Ureter (tissue), 1 donor: ENCODE measurements around the gene SWAP70. TPM values are rescaled to one million over a fixed set of nuclear protein-coding genes. Genes with fewer than 3 reads are reported as not detected.
"Not testable (repeated sequence)": the region's sequence is repeated elsewhere in the genome, so short reads cannot be mapped to it uniquely, and the experiment has no call there.

Source experiments
- DNase-seq: peaks from one replicate; pipeline ENCODE4 v3.0.0-alpha.2; 2020; ENCODE audit warnings: low spot score
- total RNA-seq: library from RNA; stranded (reverse); gene quantifications from one replicate; pipeline ENCODE4 v1.2.4, GENCODE V29; 2023
- donor health status: DM: yes; HTN: yes; CAD: no.

The SWAP70 gene
- total RNA-seq, 1 donor from 2014 or later, result 49.0 TPM

DNA sequence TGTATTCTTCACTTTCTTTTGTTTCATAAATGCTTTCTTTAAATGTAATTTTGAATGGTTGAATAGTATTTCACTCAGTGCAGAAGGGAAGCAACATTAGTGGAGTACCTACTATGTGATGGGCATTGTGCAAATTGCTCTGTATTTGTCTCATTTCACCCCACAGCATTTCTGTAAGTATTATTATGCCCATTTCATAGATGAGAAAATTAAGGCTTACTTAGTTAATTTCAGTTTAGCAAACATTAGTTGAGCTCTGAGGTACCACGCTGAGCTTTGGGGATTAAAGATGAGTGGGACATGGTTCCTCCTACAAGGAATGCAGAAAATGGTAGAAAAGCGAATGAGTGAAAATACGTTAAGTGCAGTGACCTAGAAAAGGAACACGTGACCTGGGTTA is 58.1 kb downstream of the SWAP70 start:
- DNase-seq, result no peak

DNA sequence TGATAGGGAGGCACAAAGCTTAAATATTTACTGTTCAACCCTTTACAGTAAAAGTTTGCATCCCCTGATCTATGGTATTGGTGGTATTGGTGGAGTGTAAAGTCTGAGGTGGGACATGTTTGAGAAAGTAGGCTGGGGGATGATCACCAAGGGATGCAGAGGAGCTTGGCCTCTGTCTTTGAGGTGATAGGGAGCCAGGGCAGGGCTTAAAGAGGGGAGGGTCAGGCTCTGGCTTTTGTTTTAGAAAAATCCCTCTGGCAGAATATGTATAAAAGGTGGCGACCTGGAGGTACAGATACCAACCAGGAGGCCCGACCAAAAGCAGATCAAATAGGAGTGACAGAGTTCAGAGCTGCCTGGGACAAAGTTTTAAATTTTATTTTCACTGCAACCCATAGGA is 59.0 kb downstream of the SWAP70 start:
- no peak for DNase-seq

DNA sequence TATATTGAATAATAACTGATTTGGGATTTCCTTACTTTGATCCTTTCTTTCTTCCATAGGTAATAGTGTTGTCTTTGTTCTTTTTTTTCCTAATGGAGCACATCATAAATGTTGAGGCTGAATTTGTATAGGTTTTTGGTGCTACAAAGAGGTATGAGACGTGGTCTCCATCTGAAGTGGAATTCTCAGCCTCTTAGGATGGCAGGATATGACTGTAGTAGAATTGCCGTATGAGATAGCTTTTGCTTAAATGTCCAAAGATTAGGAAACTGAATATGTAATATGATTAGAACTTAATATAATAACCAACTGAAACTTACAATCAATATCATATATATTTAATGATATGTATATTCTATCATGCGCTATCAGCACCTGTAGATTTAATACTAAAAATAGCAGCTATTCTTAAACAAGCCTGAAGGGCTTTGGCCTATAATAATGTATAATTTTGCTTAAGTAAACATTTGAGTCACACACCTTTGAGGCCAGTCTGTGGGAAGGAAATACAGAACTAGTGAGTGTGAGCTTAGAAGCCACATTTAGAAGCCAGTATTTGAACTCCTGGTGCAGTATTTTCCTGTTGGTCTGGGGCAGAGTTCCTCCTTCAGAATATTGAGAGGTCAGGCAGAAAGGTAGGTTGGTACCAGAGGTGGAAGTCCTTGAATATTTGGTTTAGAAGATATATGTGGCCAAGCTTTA is 62.6 kb downstream of the SWAP70 start:
- no peak for DNase-seq

DNA sequence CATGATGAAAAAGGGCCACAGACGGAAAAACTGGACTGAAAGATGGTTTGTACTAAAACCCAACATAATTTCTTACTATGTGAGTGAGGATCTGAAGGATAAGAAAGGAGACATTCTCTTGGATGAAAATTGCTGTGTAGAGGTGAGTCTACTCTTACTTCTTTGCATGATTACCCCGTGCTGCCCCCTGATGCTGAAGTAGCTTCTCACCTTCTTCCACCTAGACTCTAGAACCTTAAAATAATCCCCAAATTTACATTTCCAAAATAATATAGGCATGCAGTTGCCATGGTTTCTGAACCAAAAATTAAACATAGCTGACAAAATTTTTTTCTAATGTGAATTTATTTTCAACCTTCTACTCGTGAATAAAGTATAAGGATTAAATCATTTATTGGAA is 64.2 kb downstream of the SWAP70 start:
- DNase-seq, result no peak

DNA sequence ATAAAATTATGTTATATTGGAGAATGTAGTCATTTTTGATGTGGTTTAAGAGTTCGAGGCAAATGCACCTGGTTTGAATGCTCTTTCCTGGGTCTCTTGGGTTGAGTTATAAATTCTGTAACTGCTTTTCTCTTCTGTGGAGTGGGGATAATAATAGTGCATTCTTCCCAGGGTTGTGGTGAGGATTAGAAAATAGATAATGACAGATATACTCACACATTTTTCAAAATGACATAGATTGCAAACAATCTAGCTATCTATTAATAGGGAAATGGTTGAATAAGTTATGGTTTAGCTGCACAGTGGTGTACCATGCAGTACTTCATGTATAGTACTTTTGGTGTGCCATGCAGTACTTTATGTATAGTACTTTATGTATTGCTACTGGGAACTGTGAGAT is 67.4 kb downstream of the SWAP70 start:
- no peak for DNase-seq

DNA sequence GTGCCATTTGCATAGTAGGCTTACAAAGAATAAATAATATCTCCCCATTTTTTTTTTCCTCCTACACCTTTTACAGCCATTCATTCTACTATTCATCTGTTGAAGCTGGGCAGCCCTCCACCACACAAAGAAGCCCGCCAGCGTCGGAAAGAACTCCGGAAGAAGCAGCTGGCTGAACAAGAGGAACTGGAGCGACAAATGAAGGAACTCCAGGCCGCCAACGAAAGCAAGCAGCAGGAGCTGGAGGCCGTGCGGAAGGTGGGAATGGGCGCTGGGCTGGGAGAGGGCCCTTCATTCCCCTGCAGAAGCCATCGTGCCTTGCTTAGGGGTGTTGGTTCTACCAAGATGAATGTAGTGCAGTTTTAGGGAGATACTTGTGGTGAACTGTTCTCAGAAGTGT is 68.6 kb downstream of the SWAP70 start:
- DNase-seq, result no peak

DNA sequence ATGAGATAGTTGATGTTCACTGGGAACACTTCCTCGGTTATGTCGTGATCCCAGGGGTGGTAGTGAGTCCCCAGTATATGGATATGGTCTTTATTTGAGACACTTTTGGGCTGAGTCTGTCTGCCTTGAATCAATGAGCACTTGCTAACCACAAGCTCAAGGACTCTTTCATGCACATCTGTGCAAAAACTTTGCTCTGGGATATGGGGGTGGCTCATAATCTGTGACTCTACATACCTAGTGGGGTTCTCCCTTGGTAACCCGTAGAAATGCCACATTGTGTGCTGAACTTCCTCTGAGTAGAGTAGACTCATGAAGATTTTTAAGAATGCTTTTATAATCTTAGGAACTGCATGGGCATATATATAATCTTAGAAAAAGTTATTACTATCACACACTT is 69.3 kb downstream of the SWAP70 start:
- no peak for DNase-seq

DNA sequence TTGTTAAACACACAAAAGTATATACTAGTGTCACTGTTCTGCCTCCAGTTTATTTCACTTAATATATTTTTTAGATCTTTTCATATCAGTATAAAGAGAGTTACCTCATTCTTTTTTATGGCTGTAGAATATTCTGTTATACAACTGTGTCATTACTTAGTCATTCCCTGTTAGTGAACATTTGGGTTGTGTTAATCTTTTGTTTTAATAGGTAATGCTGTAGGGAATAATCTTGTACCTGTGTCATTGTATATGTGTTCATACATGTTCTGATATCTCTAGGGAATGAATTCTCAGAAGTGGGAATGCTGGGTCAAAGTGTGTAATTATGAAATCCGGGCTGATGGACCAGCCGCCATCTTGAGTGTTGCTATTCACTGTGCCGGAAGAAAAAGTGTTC is 71.4 kb downstream of the SWAP70 start:
- no peak for DNase-seq

DNA sequence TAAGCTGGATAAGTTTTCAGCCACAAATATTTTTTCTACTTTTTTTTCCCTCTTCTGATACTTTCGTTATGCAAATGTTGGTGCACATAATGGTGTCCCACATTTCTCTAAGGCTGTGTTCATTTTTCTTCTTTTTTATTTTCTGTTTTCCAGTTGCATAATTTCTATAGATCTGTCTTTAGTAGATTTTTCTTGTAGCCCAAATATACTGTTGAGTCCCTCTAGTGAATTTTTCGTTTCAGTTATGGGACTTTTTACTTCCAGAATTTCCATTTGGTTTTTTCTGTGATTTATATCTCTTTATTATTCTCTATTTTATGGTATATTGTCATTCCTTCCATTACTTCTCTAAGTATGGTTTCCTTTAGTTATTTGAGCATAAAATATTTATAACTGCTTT is 72.0 kb downstream of the SWAP70 start:
- DNase-seq, result no peak

DNA sequence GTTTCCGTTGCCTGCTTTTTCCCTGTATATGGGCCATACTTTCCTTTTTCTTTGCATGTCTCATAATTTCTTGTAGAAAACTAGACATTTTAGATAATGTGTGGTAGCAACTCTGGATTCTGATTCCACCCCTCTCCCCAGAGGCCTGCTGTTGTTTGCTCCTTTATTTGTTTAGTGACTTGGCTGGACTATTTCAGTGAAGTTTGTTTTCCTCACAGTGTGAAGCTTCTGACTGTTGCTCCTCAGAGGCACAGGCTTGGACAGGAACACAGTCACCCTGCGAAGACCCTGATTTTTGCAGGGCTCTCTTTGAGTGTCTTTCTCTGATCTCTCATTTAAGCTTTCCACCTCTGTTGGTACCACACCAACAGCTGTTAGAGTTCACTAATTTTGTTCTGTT is 72.5 kb downstream of the SWAP70 start:
- DNase-seq, result no peak

DNA sequence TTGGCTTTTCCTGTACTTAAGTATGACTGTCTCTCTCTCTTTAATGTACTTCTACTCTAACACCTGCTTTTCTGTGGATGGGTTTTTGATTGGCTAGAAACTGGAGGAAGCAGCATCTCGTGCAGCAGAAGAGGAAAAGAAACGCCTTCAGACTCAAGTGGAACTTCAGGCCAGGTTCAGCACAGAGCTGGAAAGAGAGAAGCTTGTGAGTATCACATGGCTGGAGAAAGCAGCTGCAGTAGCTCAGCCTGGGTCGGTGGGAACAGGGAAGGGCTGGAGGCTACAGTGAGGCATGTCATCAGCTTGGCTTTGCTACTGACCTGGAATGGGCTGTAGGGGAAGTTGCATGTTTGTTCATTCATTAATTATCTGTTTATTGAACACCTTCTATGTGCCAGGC is 74.2 kb downstream of the SWAP70 start:
- no peak for DNase-seq

DNA sequence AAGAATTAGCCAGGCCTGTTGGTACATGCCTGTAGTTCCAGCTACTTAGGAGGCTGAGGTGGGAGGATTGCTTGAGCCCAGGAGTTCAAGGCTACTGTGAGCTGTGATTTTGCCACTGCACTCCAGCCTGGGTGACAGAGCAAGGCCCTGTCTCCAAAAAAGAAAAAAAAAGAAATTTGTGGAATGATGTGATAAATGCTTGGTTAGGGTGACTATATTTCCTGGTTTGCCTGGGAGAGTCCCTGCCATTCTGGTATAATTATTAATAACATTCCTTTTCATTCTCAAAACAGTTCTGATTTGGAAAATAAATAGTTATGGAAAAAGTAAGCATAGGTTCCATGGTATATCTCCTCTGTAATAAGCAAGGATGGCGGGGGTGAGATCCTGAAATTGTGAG is 74.8 kb downstream of the SWAP70 start:
- DNase-seq, result no peak

DNA sequence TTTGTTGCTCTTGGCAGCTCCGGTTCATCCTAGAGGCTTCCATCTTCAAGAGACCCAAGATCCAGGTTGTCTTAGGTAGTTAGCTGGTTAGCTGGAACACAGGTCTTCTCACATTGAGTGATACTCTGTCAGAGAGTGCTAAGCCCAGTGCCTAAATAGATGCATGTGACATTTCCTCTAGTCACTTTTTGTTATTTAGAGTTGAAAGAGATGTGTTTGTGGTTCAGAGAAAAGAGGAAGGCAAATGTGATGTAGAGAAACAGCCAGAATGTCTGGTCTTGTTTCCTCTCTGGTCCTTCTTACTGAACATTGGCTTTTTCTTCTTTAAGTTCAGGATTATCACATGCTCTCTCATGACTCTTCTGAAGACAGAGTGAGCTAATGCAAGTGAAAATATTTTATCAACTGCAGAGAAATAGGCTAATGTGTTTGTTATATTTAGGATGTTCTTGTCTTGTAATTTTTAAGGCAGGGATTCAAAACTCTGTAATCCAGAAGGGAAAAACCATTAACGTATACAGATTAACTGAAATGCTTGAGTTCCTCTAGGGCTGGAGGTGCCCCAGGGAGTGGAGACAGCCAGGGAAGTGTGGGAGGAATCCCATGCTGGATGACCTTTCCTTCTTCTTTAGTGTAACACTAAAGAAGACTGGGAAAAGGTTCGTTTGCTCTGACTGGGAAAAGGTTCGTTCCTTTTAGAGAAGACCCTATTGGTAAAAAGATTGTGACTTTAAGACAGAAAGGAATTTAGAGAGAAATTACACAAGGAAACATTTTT is 75.4 kb downstream of the SWAP70 start:
- DNase-seq, result no peak

DNA sequence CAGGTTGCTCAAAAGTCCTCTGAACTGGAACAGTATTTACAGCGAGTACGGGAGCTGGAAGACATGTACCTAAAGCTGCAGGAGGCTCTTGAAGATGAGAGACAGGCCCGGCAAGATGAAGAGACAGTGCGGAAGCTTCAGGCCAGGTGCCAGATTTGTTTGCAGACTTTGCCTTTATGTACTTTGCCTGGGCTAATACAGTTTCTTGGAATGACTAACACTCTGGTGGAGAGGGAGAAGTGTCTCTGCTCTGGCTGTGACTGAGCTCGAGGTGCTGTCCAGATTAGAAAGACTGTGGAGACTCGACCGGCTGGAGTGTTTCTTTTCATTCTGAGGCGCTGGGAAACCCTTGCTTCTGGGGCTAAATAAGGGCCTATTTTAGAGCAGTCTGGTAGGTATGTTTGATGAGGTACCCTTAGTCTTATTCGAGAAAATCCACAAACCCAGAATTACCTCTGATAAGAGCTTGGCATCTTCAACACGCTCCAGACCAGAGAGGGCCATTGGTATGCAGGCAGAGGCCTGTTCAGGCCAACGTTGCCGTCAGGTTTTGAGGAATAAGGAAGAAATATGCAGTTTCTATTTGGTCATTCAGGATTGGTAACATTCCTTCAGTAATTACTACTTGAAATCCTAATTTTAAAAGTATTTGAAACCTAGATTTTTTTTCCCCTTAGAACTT is 76.5 kb downstream of the SWAP70 start:
- no peak for DNase-seq

DNA sequence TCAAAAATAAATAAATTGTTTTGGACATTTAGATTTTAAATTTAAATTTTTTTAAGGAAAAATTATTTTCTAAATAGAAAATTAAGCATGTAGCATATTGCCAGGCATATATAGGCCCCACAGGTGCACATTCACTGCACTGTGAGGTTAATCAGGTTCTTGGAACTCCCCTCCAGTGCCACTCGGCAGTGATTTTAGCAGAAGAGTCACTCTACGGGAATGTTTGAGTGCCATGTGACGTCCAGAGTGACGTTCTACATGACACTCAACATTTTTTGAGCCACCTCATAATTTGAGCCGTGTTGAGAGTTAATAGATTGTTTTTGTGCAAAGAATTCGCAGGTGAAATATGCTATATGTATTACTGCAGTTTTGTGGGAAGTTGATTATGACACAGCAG is 77.4 kb downstream of the SWAP70 start:
- DNase-seq, result no peak

DNA sequence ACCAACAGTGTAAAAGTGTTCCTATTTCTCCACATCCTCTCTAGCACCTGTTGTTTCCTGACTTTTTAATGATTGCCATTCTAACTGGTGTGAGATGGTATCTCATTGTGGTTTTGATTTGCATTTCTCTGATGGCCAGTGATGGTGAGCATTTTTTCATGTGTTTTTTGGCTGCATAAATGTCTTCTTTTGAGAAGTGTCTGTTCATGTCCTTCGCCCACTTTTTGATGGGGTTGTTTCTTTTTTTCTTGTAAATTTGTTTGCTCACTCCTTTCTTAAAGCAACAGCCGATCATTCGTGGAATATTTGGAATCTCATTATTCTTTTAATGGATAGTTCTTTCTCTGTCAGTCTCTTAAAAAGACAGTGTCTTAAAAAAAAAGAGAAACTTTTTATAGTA is 79.6 kb downstream of the SWAP70 start:
- DNase-seq, result not testable (repeated sequence)

DNA sequence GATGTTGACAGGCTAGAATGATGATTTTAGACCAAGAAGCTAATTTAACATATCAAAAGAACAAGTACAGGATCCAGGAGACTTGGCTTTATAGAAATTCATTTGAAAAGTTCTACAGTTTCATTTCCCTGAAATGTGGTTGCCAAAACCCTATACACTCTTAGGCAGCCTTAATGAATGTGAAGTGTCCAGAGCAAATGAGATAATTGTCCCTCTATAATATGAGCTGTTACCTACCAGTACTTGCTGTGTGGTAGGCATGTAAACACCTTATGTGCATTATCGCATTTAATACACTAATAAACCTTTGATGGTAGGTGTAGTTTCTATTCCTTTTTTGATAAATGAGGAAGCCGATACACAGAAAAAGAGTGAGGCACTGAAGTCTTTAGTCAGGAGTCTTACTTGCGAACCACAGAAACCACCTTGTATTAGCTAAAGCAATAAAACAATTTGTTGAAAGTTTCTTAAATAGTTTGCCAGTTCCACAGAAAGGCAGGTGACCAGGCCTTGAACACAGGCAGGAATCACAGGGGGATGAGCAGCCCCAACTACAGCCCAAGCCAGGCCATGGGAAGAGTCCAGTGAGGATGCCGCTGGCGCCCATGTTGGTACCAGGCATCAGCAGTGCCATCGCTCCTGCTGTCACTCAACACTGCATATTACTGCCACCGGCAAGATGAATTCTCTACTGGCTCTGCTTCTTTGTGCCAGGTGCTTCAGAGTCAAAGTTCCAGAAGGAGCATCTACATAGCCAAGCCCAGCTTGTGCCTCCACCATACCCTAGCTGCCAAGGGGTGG is 81.7 kb downstream of the SWAP70 start:
- no peak for DNase-seq

DNA sequence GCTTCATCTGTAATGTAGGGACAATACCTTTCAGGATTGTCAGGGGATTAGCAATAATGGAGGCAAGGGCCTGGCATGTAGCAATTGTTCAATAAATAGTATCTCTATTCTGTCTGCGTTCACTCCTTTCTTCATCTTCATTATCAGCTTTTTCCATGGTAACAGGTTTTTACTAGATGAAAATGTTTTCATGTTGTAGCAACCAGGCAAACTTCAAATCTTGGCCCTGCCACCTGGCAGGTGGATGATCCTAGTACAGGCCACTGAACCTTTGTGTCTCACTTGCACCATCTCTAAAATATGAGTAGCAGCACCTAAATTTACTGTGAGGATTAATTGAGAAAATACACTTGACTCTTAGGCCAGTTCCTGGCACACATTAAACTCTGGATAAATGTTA is 83.4 kb downstream of the SWAP70 start:
- no peak for DNase-seq

DNA sequence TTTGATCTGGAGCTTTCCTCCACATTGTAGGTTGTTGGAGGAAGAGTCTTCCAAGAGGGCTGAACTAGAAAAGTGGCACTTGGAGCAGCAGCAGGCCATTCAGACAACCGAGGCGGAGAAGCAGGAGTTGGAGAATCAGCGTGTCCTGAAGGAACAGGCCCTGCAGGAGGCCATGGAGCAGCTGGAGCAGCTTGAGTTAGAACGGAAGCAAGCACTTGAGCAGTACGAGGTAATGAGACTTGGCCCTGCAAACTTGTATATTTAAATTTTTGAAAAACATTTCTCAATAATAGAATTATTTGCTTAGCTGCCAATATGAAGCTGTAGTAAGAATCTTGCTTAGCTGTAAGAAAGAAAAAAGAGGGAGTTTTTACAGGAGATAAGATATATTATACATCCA is 84.0 kb downstream of the SWAP70 start:
- DNase-seq, result no peak

DNA sequence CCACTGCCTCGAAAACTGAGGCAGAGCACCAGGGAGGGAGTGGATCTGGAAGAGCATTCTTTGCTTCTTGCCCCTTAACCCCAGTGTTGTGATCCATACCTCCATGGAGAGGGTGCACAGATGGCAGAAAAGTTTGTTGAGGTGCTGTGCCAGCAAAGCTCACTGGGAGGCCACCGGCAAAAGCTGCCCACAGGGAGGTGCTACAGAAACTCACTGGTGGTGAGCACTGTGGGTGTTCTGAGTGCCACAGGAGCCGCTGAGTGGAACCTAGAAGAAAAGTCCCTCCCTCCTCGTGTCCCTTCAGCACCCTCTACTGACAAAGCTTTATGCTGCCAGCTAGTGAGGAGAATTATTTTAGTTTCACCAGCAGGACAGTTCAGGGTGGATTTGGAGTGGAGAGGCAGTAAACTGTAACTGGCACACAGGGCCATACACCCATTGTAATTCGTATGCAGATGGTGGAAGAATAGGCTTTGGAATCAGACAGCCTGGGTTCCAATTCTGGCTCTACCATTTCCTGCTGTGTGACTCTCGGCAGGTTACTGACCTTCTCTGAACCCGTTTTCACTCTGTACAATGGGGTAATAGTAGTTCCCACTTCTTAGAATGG is 84.6 kb downstream of the SWAP70 start:
- no peak for DNase-seq

DNA sequence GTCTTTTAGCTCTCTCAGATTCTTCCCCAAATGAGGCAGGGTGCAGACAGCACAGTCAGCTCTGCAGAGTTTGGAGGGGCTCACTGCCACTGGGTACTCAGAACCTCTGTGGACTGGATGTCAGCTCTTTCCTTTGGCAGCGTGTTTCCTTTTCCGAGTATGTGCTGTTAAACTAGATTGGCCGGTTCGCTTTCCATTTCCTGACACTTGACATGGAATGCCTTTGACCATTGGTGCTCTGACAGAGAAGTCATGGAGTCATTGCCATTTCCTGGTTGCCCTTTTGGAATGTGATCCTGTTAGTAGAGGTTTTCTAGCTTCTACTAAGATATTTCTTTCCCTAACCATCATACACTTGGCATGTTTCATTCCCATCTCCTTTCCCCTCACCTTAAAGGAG is 86.7 kb downstream of the SWAP70 start:
- no peak for DNase-seq

DNA sequence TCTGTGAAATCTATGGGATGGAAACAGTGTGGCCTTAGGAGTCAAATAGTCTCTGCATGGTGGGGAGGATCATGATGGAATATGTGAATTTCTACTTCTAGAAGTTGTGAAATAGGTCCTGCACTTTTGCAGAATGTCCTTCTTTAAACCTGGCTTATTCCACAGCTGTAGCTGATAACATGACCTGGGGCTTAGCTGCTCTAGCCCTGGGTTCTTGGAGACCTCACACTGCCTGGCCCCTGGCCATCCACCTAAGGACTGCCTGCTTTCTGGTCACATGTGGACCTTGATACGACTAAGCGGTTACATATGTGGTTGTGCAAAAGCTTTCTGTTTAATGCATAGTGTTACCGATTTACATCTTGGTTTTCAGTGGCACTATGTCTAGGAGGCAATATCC is 88.2 kb downstream of the SWAP70 start:
- no peak for DNase-seq
